Calu3 (cell line): ENCODE measurements around the gene CLTA. TPM values are rescaled to one million over a fixed set of nuclear protein-coding genes. Genes with fewer than 3 reads are reported as not detected.

Experiments used
- BruUV-seq: library from RNA; stranded (reverse); fragments of 400-500 nt; replicated peaks from 2 replicates; lab custom pipeline; 2021; lab: Mats Ljungman, UMichigan
- CTCF ChIA-PET: fragments of 300-600 bp; sonication (Branson Sonifier 250); formaldehyde crosslinking; loops from one replicate; lab custom pipeline; 2022; ENCODE audit warnings: antibody characterized with exemption; lab: Charles Lee
- DNase-seq: peaks from one replicate; pipeline ENCODE4 v3.0.0; 2022
- H3K27ac Mint-ChIP-seq: one replicate; pipeline ENCODE4 v1.8.0; 2022; ENCODE audit warnings: mixed read lengths; ENCODE audit not compliant: unreplicated experiment
- H3K27me3 Mint-ChIP-seq: one replicate; pipeline ENCODE4 v1.8.0; 2022; ENCODE audit warnings: mixed read lengths; ENCODE audit not compliant: unreplicated experiment
- H3K36me3 Mint-ChIP-seq: one replicate; pipeline ENCODE4 v1.8.0; 2022; ENCODE audit warnings: mild to moderate bottlenecking, moderate library complexity, mixed read lengths; ENCODE audit not compliant: insufficient read depth, unreplicated experiment
- H3K4me1 Mint-ChIP-seq: one replicate; pipeline ENCODE4 v1.8.0; 2022; ENCODE audit warnings: mild to moderate bottlenecking, low read depth, mixed read lengths; ENCODE audit not compliant: unreplicated experiment
- H3K4me3 Mint-ChIP-seq: one replicate; pipeline ENCODE4 v1.8.0; 2022; ENCODE audit warnings: mild to moderate bottlenecking, low read depth, moderate library complexity, mixed read lengths; ENCODE audit not compliant: unreplicated experiment
- H3K9me3 Mint-ChIP-seq: one replicate; pipeline ENCODE4 v1.8.0; 2022; ENCODE audit warnings: low read depth, mixed read lengths; ENCODE audit not compliant: unreplicated experiment
- intact Hi-C: fragments of 100-400 bp; cut with micrococcal nuclease; formaldehyde crosslinking; loops from one replicate; pipeline ENCODE4 v1.10.0; 2022; ENCODE audit not compliant: unreplicated experiment
- total RNA-seq: library from RNA; stranded (reverse); gene quantifications from 2 replicates; pipeline ENCODE4 v1.2.3, GENCODE V29; 2022
- TF ChIP-seq, protein P1 (sequence below): fragments of 200-600 bp; IDR thresholded peaks from one replicate; pipeline ENCODE4 v1.8.0; 2022; ENCODE audit warnings: antibody characterized with exemption; ENCODE audit not compliant: unreplicated experiment

Gene CLTA
- total RNA-seq, 1 experiment from 2014 or later, result 85.5 TPM

- no peak overlapping the region for H3K27ac Mint-ChIP-seq
- TF ChIP-seq, protein P1, sequence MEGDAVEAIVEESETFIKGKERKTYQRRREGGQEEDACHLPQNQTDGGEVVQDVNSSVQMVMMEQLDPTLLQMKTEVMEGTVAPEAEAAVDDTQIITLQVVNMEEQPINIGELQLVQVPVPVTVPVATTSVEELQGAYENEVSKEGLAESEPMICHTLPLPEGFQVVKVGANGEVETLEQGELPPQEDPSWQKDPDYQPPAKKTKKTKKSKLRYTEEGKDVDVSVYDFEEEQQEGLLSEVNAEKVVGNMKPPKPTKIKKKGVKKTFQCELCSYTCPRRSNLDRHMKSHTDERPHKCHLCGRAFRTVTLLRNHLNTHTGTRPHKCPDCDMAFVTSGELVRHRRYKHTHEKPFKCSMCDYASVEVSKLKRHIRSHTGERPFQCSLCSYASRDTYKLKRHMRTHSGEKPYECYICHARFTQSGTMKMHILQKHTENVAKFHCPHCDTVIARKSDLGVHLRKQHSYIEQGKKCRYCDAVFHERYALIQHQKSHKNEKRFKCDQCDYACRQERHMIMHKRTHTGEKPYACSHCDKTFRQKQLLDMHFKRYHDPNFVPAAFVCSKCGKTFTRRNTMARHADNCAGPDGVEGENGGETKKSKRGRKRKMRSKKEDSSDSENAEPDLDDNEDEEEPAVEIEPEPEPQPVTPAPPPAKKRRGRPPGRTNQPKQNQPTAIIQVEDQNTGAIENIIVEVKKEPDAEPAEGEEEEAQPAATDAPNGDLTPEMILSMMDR, result no peak
- DNase-seq, result no peak
- H3K27me3 Mint-ChIP-seq, result peaks cover 18% of the 10 kb centered on the region
- no peak overlapping the region for H3K4me3 Mint-ChIP-seq
- intact Hi-C loops, result no loop called here
- no peaks in the 10 kb centered on the region for H3K36me3 Mint-ChIP-seq
- CTCF ChIA-PET, result no interaction called here
- no TSS peak for BruUV-seq
- H3K4me1 Mint-ChIP-seq, result no peaks in the 10 kb centered on the region
- no peaks in the 10 kb centered on the region for H3K9me3 Mint-ChIP-seq
Measured at GRCh38 chr9:36161187-36161586, 29.5 kb upstream of the CLTA start.

- no peaks in the 10 kb centered on the region for H3K4me1 Mint-ChIP-seq
Measured at GRCh38 chr9:36162211-36162738, 28.4 kb upstream of the CLTA start.

GRCh38 chr9:36163049-36163785 lies 27.5 kb upstream of the CLTA start:
- intact Hi-C loops, result no loop called here
- no peaks in the 10 kb centered on the region for H3K9me3 Mint-ChIP-seq
- no peaks in the 10 kb centered on the region for H3K36me3 Mint-ChIP-seq
- no peaks in the 10 kb centered on the region for H3K4me1 Mint-ChIP-seq
- no peak for DNase-seq
- BruUV-seq, result no TSS peak
- CTCF ChIA-PET, result no interaction called here
- H3K27ac Mint-ChIP-seq, result no peak overlapping the region
- H3K27me3 Mint-ChIP-seq, result peaks cover 18% of the 10 kb centered on the region
- TF ChIP-seq, protein P1, result no peak
- no peak overlapping the region for H3K4me3 Mint-ChIP-seq

More at GRCh38 chr9:36162211-36162738, 28.4 kb upstream of the CLTA start:
- no peaks in the 10 kb centered on the region for H3K9me3 Mint-ChIP-seq
- peaks cover 18% of the 10 kb centered on the region for H3K27me3 Mint-ChIP-seq
- H3K27ac Mint-ChIP-seq, result no peak overlapping the region
- DNase-seq, result no peak
- no peak overlapping the region for H3K4me3 Mint-ChIP-seq
- intact Hi-C loops, result no loop called here
- no TSS peak for BruUV-seq
- CTCF ChIA-PET, result no interaction called here
- H3K36me3 Mint-ChIP-seq, result no peaks in the 10 kb centered on the region
- TF ChIP-seq, protein P1, result no peak

GRCh38 chr9:36163786-36164170 lies 26.9 kb upstream of the CLTA start:
- Mint-ChIP-seq H3K9me3 (no peaks in the 10 kb centered on the region), H3K27me3 (peaks cover 18% of the 10 kb centered on the region), H3K36me3 (no peaks in the 10 kb centered on the region), H3K4me1 (no peaks in the 10 kb centered on the region), H3K27ac (no peak overlapping the region), H3K4me3 (no peak overlapping the region)
- DNase-seq, result no peak
- BruUV-seq, result no TSS peak
- intact Hi-C loops, result no loop called here
- TF ChIP-seq, protein P1, result no peak
- CTCF ChIA-PET, result interaction anchor here (0.7 kb wide), 1 partner anchor 19 kb away, joined by 3 read pairs; no protein-coding TSS in a partner anchor
